GM19468 (cell line): ENCODE data around the gene KRT77.

Source experiments
- ATAC-seq: cut with Tn5 transposase; IDR thresholded peaks from one replicate; pipeline ENCODE4 v1.9.1; 2021; ENCODE audit warnings: mild to moderate bottlenecking, moderate library complexity, moderate number of reproducible peaks; ENCODE audit not compliant: unreplicated experiment; ENCODE audit errors: extremely low read depth

Gene KRT77

DNA sequence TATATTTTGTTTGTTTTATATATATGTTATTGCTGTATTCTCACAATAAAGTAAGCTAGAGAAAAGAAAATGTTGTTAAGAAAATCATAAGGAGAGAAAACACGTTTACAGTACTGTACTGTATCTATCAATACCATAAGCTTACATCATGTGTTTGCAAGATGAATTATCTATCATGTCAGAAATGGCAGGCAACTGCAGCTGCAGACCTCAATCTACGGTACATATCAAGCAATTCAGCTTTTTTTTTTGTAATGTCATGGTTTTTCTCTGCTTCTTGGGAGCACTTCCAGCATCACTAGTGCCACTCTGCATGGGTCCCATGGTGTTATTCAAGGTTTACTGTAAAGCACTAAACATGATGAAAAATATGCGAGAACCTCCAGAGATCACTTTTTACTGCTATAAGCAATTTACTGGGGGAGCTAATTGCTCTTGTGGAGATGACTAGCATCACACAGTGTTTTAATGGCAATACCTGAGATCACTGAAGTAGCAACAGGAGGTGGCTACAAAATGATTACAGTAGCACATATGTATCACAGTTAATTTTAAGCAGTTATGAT is 42.3 kb downstream of the KRT77 start:
- no peak for ATAC-seq

DNA sequence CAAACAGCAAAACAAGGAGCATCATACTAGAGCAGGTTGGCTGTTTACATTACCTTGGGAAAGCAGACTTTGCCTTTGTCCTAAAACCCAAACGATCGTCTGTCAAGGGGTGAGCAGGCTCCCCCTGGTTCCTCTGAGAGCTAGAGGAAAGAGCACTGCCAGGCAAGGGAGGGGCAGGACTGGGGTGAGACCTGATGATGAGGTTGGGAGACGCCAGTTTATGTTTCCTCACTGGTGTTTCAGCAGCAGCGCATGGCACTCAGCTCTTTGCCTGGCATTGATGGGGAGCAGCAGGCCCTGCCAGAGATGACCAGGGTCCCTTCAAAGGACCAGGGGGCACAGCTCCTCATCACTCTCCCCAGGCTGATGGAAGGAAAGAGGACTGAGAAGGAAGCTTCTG is 43.4 kb downstream of the KRT77 start:
- ATAC-seq = no peak

DNA sequence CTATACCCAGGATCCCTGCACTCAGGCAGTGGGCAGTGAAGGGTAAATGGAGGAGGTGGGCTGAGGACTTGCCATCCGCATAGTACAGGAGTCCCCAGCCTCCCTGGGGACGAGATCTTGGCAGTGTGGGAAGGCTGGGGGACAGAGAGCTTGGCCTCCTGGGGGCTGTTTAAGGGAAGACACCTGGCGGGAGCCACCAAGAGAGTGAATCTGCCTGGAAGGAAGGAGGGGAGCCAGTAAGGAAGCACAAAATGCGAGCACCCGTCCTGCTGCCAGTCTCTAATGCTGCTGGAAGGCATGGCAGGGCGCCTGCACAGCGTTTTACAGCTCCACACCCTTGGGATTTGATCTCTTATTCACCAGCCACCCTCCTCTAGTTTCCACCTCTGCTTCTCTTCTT is 43.9 kb downstream of the KRT77 start:
- ATAC-seq = no peak

DNA sequence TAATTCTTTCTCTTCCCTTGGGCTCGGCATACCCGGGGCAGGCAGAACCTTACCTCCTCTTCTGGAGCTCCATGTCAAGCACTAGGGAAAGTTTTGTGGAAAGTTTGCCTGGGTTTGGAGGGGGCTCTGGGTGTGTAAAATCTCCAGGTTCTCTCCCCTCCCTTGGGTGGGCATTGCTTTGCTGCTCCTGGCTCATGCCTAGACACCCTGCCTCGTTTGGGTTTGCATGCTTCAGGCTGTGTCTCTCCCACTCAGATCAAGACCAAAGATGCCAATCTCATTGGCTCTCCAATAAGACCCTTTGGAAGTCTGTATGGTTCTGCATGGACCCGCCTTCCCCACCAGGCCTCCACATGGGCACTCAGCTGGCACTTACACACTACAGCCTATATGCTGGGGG is 45.1 kb downstream of the KRT77 start:
- no peak for ATAC-seq

DNA sequence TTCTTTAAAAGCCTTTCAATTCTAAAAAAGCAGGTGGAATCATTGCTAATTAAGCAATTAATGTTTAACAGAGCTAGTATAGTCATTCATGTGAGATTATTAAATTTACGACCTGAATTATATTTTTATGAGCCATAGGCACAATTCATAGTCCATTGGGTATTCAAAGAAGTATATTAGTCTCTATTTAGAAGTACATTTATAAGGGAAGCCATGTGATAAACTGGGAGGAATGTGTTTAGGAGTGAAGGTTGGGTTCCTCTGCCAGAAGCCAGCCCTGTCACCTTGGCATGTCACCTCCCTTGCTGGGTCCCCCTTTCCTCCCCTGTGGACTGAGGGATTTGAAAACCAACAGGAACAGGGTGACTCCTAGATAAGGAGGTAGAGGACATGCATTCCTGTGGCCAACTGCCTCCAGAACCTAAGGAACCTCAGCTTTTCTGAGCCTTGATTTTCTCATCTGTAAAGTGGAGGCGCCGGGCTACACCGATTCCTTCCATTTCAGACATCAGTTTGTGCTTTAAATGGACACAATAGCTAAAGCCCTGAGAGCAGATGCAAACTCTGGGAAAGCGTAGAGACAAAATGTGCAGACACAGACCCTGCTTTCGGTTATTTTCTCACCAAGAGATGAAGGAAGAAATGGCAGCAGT is 45.9 kb downstream of the KRT77 start:
- ATAC-seq = no peak

DNA sequence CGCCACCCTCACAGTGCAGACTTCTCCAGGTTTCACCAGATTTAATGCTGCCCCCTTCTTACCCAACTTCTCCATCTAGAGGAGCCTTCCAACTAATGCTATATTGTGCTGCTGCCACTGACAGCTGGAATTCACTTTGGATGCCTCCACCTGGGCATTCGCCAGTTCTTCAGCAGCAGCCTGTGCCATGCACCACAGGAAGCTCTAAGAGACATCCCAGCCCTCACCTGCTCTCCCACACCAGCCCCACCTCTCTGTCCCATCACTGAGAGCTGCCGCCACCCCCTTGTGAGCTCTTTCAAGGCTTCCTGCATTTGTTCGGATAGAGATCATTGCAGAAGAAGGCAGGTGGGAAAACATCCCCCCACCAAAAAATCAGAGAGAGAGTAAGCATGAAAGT is 46.7 kb downstream of the KRT77 start:
- ATAC-seq = no peak

DNA sequence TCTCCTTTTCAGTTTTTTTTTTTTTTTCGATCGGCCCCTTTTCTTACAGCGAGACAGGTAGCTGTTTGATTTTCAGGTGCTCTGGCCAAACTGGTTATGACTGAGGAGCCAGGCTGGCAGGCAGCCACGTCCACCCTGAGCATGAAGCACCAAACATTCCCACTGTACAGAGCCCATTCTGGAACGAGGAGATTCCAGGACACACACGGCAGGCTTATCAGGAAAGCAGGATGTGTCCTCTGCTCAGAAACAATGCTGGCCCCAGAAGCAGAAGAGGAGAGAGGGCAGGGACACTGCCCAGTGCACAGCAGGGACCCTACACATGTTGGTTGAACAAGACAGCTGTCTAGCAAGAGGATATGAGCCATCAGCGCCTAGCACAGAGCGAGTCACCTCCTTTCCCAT is 47.6 kb downstream of the KRT77 start:
- no peak for ATAC-seq

DNA sequence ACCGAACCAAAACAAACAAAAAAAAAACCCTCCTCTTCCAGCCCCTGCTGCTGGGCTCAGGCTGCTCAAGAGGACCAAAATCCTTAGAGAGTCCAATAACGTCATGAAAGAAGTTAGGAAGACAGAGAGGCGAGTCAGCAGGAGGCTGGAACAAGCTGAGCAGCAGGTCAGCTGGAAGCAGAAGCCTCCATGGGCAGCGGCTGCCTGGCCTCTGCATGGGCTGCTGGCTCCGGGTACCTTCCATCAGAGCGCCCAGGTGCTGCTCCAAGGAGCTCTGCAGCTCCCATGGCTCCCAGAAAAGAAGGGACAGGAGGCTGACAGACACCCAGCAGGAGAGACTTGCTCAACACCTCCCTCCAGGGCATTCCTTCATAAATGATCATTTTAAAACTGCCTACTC is 48.1 kb downstream of the KRT77 start:
- ATAC-seq = no peak

DNA sequence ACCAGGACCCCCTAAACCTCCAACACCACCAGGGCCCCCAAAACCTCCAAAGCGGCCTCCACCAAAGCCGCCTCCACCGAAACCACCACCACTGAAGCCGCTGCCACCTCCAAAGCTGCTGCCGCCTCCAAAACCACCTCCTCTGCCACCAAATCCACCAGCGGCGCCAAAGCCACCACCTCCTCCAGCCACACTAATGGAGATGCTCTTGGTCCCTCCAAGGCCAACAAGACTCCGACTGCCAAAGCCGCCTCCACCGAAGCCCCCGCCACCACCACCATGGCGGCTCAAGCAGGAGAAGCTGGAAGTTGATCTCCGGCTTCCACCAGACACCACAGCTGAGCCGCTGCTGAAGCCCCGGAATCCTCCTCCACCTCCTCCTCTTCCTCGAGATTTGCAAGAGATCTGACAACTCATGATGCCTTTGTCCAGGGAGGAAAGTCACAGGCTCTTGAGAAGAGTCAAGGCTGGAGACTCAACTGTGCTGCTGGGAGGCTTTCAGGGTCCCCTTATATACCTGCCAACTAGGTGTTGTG is 51.5 kb downstream of the KRT77 start, which contains the start of gene KRT2:
TSS of gene KRT2 (minus strand) at position 486 of the 536 bp plus-strand sequence. CDS start at position 417, 69 bp downstream.
- ATAC-seq = no peak

DNA sequence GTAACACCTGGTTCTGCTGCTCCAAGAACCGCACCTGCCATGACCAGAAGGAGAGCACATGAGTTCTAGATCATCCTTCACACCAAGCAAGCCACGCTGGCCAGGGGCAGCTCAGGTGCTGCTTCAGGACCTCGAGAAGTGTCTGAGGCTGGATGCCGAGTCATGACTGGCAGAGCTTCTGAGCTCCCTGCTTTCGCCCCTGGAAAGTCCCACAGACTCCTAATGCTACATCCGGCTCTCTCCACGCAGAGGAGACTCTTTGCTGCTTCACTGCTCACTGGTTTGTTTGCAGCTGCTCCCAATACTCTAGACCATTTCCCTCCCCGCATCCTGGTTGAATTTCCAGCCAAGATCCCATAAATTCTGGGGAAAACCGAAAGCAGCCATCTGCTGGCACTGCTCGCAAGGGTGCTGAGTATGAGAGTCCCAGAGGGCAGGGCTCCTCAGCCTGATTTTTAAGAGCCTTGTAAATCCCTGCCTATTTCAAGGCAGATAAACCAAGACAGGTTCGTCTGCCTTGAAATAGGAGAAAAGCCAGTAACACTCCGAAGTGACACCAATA is 52.7 kb downstream of the KRT77 start:
- ATAC-seq = no peak

DNA sequence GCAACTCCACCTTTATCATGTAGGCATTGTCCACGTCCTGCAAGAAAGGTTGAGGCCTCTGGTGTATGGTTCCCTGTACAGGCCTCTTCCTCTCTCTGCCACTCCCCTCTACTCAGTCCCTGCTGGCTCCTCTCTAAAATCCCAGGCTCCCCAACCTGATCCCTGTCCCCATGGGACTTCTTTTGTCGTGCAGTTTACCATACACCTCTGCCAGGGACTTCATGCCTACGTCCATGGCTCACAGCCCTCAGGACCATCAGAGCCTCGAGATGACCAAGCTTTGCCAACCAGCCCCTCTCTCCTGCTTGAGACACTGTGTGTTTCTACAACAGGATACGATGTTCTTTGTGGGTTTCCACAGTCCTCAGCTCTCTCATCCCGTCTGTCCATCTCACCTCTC is 54.3 kb downstream of the KRT77 start:
- ATAC-seq = no peak

DNA sequence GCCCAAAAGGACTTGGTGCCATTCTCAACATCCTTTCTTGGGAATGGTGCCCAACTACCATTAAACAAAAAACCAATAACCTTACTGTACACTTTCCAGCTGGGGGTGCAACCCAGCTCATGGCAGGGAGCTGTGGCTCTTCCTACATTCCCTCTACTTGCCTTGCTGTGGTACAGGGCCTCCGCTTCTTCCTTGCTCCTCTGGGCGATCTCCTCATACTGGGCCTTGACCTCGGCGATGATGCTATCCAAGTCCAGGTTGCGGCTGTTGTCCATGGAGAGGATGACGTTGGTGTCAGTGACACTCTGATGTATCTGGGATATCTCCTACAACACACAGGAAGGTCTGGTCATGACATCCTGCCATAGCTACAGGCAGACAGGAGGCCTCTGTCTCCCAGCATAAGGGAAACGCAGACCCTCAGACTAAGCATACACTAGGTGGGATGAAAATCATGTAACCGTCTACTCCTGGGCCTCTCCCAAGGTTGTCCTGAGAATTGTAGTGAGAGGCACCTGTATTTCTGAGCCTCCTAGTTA is 55.2 kb downstream of the KRT77 start:
- no peak for ATAC-seq

DNA sequence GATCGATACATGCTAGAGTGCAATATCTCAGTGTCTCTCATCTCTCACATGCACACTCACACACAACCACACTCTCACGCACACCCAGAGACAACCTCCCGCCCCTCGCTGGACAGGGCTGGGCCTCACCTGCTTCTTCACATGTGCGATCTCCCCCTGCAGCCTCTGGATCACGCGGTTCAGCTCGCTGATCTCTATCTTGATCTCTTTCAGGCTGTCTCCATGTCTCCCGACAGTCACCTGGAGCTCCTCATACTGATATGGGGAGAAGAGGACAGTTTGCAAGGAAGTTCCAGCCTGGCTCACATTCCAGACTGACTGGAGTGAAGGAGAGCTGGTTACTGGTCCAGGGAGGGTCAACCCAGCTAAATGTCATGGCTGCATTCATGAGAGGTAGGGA is 55.7 kb downstream of the KRT77 start:
- ATAC-seq = no peak

DNA sequence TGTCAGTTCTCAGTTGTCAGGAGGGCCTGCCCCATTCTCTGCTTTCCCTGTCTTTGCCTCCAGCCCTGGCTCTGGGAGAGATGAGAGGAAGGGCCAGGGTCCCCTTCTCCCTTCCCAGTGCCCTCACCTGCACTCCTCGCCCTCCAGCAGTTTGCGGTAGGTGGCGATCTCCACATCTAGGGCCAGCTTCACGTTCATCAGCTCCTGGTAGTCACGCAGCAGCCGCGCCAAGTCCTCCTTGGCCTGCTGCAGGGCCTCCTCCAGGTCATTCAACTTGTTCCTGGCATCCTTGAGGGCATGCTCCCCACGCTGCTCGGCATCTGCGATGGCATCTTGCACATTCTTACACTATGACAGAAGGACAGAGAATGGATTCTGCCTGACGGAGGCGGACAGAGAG is 56.7 kb downstream of the KRT77 start:
- ATAC-seq = no peak

DNA sequence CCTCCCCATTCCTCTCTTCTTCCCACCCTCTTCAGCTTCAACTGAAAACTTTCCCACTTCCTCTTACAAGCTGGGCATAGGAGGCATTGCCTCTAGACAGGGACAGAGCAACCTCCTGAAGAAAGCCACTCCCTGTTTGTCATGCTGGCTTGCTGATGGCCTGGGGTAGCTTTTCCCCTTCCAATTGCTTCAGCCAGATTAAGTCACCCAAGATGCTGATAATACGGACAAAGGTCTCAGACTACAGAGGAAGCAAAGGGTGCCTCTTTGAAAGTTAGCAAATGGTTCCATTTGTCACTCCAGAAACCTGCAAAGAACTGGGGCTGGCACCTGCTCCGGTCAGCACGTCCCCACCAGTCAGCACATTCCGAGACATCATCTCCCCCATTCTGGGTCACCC is 57.3 kb downstream of the KRT77 start:
- no peak for ATAC-seq

DNA sequence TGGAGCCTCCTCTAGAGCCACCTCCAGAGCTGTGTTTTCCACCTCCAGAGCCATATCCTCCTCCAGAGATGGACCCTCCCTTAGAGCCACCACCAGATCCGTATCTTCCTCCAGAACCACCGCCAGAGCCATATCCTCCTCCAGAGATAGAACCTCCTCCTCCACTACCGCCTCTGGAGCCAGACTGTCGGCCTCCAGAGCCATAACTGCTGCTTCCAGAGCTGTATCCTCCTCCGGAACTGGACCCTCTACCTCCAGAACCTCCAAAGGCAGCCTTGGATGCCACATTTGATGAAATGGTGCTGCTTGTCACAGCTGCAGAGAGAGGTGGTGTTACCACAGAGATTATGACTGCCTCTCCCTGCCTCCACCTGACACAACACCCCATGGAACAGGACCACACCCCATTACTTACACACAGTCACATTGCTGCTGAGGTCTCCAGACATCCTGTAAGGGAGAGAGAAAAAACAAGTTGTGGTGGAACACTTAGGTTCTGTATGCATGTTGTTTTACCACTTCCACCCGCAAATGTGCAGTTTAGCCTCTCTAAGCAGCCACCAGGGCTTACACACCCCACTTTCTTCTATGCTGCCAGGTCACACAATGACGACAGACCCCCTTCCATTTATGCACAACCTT is 58.1 kb downstream of the KRT77 start:
- ATAC-seq = no peak

DNA sequence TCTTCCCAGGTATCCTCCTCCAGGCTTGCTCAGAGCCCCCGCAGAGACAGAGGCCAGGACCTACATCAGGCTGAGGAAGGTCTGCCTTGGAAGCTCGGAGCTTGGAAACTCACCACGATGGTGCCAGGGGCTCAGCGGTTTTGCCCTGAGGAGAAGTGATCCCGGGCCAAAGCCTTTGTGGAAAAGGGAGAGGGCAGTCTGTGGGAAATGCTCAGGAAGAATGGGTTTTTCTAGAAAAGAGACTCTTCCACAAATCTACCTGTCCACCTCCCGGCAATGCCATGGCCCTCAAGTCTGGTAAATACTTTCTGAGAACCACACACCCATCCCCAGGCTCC is 59.3 kb downstream of the KRT77 start:
- no peak for ATAC-seq

DNA sequence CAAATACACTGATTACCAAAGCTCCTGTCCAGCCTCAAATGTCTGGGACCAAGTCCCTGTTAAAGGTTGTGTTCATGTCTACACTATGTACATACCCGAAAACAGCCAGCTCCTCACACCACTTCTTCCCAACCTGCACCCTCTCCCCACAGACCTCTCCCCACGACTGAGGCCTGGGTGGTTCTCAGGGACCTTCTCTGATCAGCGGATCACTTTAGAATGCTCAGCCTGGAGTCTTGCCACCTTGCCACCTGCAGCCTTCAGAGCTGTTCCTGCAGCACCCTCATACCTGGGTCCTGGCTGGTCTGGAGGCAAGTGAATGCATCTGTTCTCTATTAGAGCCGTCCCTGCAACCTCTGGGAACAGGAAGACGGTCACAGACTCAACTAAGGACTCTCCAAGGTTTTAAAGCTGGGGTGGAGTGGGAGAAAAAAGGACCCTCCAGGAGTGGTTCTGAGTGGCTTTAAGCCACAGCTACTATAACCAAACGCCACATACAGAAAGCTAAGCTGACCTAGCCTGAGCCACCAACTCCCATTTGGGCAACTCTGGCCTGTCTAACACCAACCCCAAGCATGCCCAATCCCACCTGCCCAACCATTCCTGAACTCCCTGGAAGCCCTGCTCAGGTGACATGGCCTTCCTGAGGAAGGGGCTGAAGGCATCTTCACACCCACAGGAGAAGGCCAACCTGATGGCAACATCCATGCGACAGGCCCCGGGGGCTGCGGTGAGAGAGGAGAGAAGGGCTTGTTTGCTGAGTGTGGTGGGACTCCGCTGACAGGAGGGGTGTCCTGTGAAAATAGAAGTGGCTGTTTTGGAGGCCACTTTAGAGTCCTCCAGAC is 59.9 kb downstream of the KRT77 start:
- ATAC-seq = no peak

DNA sequence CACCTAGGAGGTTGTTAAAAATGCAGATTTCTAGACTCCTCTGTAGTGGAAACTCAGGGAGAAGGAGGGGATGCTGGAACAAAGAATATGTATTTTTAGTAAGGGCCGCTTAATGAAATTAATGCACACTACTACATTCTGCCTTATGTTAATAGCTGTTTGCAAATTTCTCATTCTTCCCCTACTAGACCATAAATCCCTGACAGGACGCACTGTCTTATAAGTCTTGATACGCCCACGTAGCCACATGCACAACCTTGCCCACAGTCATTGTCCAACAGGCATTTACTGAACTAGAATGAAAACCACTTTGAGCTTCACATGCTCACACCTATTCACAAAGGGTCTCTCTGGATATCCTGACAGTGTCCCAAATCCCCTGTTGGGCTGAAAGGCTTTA is 61.9 kb downstream of the KRT77 start:
- ATAC-seq = no peak
